OCI-LY1 (cell line): ENCODE data around the gene KLF7.

ENCODE experiments used
- H2AFZ ChIP-seq: fragments of 200-600 bp; sonication (generic), shearing (Covaris generic); 2 replicates; pipeline ENCODE4 v1.6.0; 2014; ENCODE audit warnings: antibody characterized with exemption, mild to moderate bottlenecking, low read length
- H3F3A ChIP-seq: fragments of 200-600 bp; sonication (generic), shearing (Covaris generic); 2 replicates; pipeline ENCODE4 v1.6.0; 2014; ENCODE audit warnings: mild to moderate bottlenecking, antibody characterized with exemption, low read length, moderate library complexity; ENCODE audit not compliant: insufficient read depth
- H3K27ac ChIP-seq: fragments of 200-600 bp; sonication (generic); 2 replicates; pipeline ENCODE4 v1.5.1; 2014; ENCODE audit warnings: low read length, mixed run types, mild to moderate bottlenecking, low read depth; ENCODE audit not compliant: poor library complexity, severe bottlenecking
- H3K27me3 ChIP-seq: fragments of 200-600 bp; sonication (generic); 2 replicates; pipeline ENCODE4 v1.6.0; 2014; ENCODE audit warnings: antibody characterized with exemption, mild to moderate bottlenecking, low read length, moderate library complexity; ENCODE audit not compliant: insufficient read depth
- H3K36me3 ChIP-seq: fragments of 200-600 bp; sonication (generic); 2 replicates; pipeline ENCODE4 v1.6.1; 2014; ENCODE audit warnings: mild to moderate bottlenecking, antibody characterized with exemption, low read length, moderate library complexity, mixed read lengths; ENCODE audit not compliant: insufficient read depth
- H3K4me1 ChIP-seq: fragments of 200-600 bp; sonication (generic); 2 replicates; pipeline ENCODE4 v1.5.1; 2014; ENCODE audit warnings: mild to moderate bottlenecking, low read length, moderate library complexity; ENCODE audit not compliant: insufficient read depth, severe bottlenecking
- H3K4me2 ChIP-seq: fragments of 200-600 bp; sonication (generic), shearing (Covaris generic); 2 replicates; pipeline ENCODE4 v1.6.1; 2014; ENCODE audit warnings: low read length
- H3K4me3 ChIP-seq: fragments of 200-600 bp; sonication (generic); 2 replicates; pipeline ENCODE4 v1.5.1; 2014; ENCODE audit warnings: low read length, low read depth, mild to moderate bottlenecking, mixed read lengths; ENCODE audit not compliant: poor library complexity, severe bottlenecking
- H3K79me2 ChIP-seq: fragments of 200-600 bp; shearing (Covaris generic); 2 replicates; pipeline ENCODE4 v1.6.1; 2016; ENCODE audit warnings: mixed run types, low read length, mixed read lengths; ENCODE audit not compliant: insufficient read depth
- H3K9ac ChIP-seq: fragments of 200-600 bp; sonication (generic), shearing (Covaris generic); 2 replicates; pipeline ENCODE4 v1.6.1; 2014; ENCODE audit warnings: mild to moderate bottlenecking, low read length, mixed read lengths
- H3K9me2 ChIP-seq: fragments of 200-600 bp; sonication (generic), shearing (Covaris generic); 2 replicates; pipeline ENCODE4 v1.6.1; 2014; ENCODE audit warnings: low read depth, mild to moderate bottlenecking, low read length, mixed read lengths
- H3K9me3 ChIP-seq: fragments of 200-600 bp; shearing (Covaris generic); 2 replicates; pipeline ENCODE4 v1.6.1; 2014; ENCODE audit warnings: low read length, mixed read lengths
- H4K20me1 ChIP-seq: fragments of 200-600 bp; sonication (generic), shearing (Covaris generic); 2 replicates; pipeline ENCODE4 v1.6.0; 2016; ENCODE audit warnings: mild to moderate bottlenecking, low read length; ENCODE audit not compliant: insufficient read depth
- CTCF ChIP-seq: fragments of 200-600 bp; sonication (generic), shearing (Covaris generic); IDR thresholded peaks from 2 replicates; pipeline ENCODE4 v1.5.1; 2017; ENCODE audit warnings: mild to moderate bottlenecking, antibody characterized with exemption, low read length, moderate library complexity, mixed read lengths
- EZH2 ChIP-seq: fragments of 200-600 bp; sonication (generic), shearing (Covaris generic); IDR thresholded peaks from 2 replicates; pipeline ENCODE4 v1.8.0; 2017; ENCODE audit warnings: borderline replicate concordance, mixed run types, mild to moderate bottlenecking, antibody characterized with exemption, low read length, moderate library complexity, mixed read lengths

Gene KLF7

DNA sequence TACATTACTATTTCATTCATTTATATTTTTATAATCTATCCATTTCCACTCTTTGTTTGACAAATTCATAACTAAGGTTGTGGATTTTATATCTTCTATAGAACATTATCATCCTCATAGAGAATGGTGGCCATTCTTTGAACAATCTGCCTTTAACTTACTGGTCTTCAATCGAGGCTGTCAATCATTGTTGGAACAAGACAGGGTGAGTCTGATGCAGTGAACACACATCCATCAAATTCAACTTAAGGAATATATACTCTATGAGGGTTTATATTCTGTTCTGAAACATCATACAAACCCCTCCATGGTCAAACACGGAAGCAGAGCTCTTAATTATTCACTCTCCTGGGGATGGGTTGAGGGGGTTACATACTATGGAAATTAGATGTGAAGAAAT is 28.3 kb upstream of the KLF7 start:
- Histone ChIP-seq H2AFZ (no peak overlapping the region), H3K27ac (no peak overlapping the region), H4K20me1 (no peaks in the 10 kb centered on the region), H3K27me3 (no peaks in the 10 kb centered on the region), H3K36me3 (no peaks in the 10 kb centered on the region), H3F3A (no peaks in the 10 kb centered on the region), H3K4me1 (no peaks in the 10 kb centered on the region), H3K9me2 (no peaks in the 10 kb centered on the region), H3K9me3 (no peaks in the 10 kb centered on the region), H3K4me2 (no peak overlapping the region), H3K9ac (no peak overlapping the region), H3K79me2 (no peaks in the 10 kb centered on the region), H3K4me3 (no peak overlapping the region)
- TF ChIP-seq EZH2, result no peak
- no peak for TF ChIP-seq CTCF

DNA sequence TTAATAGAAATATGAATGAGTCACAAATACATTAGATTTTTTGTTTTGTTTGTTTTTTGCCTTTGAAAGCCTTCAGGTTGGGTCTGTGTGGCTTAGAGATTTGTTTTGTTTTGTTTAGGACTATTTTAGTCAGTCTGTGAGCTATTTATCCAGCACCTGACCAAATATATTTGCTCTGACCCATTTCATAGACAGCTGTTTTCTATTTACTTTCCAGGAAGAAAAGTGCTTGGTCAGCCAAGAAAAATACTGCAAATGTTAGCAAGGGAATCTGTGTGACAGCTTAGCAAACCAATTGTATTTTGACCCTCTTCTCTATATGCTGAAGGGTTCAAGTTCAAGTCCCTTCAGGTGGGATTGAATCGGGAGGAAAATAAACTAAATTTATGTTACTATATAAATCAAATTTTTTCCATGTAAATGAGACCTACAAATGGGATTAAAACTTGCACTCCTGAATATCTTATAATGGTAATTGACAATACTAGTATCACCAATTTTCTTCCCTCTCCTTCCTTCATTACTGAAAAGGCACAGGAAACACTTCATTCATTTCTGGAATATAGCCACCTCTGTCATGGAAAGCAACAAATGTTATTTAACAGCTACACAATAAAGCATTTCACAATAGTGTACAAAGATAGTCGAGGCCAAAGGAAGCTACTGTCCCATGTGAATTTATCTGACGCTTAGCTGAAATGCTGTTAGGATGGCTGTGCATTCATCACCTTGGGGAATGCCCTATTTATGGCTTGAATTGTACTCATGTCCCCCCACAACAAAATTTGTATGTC is 23.1 kb upstream of the KLF7 start:
- Histone ChIP-seq H3K9me3 (no peaks in the 10 kb centered on the region), H2AFZ (no peak overlapping the region), H3K4me3 (no peak overlapping the region), H3K27ac (no peak overlapping the region), H3K4me2 (no peak overlapping the region), H4K20me1 (no peaks in the 10 kb centered on the region), H3K4me1 (no peaks in the 10 kb centered on the region), H3F3A (no peaks in the 10 kb centered on the region), H3K79me2 (no peaks in the 10 kb centered on the region), H3K27me3 (no peaks in the 10 kb centered on the region), H3K9ac (no peak overlapping the region), H3K9me2 (no peaks in the 10 kb centered on the region), H3K36me3 (no peaks in the 10 kb centered on the region)
- TF ChIP-seq CTCF (no peak), EZH2 (no peak)

- no peaks in the 10 kb centered on the region for H3K79me2 ChIP-seq
- no peaks in the 10 kb centered on the region for H3K4me1 ChIP-seq
- H3K9me2 ChIP-seq, result no peaks in the 10 kb centered on the region
- H3K27ac ChIP-seq, result no peak overlapping the region
- H3K9ac ChIP-seq, result no peak overlapping the region
- H3K4me3 ChIP-seq, result no peak overlapping the region
- TF ChIP-seq CTCF, result no peak
- no peak for TF ChIP-seq EZH2
- no peaks in the 10 kb centered on the region for H3K36me3 ChIP-seq
- no peak overlapping the region for H3K4me2 ChIP-seq
- H3F3A ChIP-seq, result no peaks in the 10 kb centered on the region
- no peak overlapping the region for H2AFZ ChIP-seq
- no peaks in the 10 kb centered on the region for H3K27me3 ChIP-seq
- H4K20me1 ChIP-seq, result no peaks in the 10 kb centered on the region
- H3K9me3 ChIP-seq, result no peaks in the 10 kb centered on the region
Observed at GRCh38 chr2:207185372-207185771, 19.6 kb upstream of the KLF7 start.
